Renal pelvis (tissue), 4 donors: Measurements from ENCODE around the gene LIMS1. TPM values are rescaled to one million over a fixed set of nuclear protein-coding genes. Genes with fewer than 3 reads are reported as not detected.

Source experiments
- DNase-seq: peaks from one replicate; pipeline ENCODE4 v3.0.0-alpha.2; 2013
- polyA plus RNA-seq, 3 donors: library from polyadenylated mRNA; unstranded; fragments of 120-200 nt; gene quantifications; one replicate each; pipeline ENCODE4 v1.2.1, GENCODE V29; 2013; ENCODE audit not compliant: insufficient read length in 3 of 3

The LIMS1 gene
- polyA plus RNA-seq, 3 donors, result 38.9 to 53.8 (median 53.7) TPM

DNA sequence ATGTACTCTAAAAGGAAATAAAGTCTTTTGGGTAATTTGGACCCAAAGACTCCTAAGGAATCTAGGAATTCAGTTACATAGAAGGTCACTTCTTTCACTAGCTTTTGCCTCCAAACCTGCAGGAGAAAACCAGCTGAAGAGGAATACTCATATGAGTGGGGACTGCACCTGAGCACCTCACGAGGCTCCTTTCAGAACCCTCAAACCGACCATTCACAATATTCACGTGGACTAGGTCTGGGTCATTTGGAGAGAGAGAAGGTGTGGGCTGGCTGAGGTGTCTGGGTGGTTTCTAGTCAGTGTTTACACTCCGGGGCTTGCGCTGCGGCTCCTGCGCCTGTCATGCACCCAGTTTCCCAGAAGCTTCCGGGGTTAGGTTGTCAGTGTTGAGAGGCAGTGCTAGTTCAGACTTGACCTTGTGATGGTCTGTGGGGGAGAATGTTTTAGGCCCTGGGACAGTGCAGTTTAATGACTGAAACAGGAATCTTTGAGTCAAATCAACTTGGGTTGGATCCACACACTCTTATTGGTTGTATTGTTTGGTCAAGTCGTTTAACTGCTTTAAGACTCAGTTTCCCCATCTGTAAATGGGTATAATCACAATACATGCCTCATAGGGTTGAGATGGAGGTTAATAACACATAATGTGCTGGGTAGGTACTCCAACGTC, 78.4 kb downstream of the LIMS1 start:
- DNase-seq, result no peak

- no peak for DNase-seq
These were observed 79.2 kb downstream of the LIMS1 start for GRCh38 chr2:108613261-108614042.

DNA sequence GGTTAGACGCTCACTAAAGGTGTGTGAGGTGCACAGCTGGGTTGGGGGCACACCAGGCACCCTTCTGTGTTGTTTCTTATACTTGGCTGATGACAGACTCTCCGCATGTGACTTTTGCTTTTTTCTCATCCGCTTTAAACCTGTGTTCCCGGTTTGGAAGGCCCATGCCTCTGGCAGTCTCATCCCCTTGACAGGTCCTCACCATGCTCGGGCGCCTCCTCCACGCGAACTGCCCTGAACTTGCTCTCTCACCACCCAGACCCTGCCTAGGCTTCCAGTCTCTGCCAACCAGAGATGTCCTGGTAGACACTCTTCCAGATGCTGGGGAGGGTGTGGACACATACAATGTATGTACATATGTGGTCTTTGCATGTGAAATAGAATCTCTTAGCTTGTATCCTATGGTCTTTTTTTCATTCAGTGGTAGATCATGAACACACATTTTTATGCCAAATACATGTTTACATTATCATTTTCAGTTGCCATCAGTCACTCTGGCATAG, 79.8 kb downstream of the LIMS1 start:
- DNase-seq, result no peak

DNA sequence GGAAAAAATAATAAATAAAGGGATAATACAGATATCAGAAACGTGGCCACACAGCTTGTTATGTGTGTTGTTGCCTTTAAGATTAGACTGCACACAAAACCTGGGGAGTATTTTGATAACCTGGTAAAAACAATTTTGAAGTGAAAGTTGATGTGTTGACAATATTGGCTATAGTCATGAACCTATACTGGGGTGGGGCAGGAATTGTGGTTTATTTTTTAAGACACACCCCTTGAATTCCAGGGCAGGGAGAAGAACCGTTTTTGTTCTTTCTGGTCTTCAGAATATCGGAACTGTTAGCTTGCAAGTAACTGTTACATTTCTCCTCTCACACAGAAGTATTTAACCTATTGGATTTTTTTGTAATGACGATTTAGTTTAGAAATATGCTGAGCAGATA, 80.4 kb downstream of the LIMS1 start:
- DNase-seq, result no peak

GRCh38 chr2:108615480-108616090, 81.3 kb downstream of the LIMS1 start:
- no peak for DNase-seq

DNA sequence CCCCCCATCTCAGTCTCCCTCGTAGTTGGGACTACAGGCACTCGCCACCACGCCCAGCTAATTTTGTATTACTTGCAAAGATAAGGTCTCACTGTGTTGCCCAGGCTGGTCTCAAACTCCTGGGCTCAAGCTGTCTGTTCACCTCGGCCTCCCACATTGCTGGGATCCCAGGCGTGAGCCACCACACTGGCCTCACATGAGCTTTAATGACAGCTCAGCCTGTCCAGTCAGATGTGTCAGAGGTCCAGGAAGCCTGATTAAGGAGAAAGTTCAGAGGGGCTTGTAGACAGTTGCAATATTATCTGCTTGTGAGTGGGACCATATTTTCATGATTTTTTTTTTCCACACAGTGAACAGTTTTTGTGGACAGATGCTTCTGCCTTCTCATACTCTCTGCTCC, 82.0 kb downstream of the LIMS1 start:
- no peak for DNase-seq

DNA sequence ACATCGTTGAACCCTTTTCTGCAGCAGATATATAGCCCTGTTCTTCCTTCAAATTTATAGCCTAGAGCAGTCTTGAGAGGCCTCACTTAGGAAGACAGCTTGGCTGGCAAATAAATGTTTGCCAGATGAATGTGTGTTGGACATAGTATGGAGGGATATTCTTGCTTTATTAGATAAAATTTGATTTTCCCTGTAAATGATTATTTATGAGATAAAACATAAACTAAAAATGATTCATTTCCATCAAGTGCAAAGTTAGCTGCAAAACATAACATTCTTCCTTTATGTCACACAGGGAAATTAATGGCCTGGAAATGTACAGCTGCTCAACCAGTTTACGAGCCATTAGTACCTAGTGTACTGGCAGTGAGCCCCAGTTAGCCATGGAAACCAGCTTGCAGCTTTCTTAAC, 82.5 kb downstream of the LIMS1 start:
- peak; percentile 87 for DNase-seq

DNA sequence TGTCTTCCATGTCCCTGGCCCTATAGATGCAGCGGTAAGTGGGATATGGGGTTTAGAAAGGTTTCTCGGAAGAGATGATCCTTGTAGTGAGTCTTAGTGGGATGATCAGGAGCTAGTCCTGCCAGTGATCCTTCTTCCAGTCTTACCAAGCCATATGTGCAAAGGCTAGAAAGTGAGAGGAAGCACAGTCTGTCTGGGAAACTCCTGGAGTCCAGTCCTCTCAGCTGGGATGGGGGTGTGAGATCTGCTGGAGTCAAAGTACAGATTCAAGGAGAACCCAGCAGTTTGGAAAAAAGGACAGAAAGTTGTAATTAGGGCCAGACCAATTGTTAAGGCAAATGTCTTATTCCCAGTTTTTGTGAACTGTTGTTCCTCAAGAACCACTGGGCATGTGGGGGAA, 83.3 kb downstream of the LIMS1 start:
- no peak for DNase-seq

- no peak for DNase-seq
These were observed 85.8 kb downstream of the LIMS1 start for GRCh38 chr2:108619925-108620620.

DNA sequence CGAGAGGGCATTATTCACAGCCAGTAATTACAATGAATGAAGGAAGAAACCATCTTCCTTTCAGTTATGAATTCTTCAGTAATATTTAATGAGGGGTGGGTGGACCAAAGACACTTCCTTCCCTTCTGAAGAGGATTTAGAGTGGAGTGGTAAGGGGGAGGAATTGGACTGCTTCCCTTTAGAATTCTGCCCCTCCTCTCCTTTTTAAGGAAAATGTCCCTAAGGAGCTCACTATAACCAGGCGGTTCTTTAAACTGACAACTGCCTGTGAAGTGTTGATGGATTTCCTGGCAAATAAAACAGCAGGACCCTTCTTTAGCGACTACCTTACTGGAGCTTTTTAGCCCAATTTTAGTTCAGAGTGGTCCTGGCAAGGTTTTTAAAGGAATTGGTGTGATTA, 86.4 kb downstream of the LIMS1 start:
- no peak for DNase-seq

- DNase-seq, result no peak
These were observed 86.9 kb downstream of the LIMS1 start for GRCh38 chr2:108621087-108621559.

DNA sequence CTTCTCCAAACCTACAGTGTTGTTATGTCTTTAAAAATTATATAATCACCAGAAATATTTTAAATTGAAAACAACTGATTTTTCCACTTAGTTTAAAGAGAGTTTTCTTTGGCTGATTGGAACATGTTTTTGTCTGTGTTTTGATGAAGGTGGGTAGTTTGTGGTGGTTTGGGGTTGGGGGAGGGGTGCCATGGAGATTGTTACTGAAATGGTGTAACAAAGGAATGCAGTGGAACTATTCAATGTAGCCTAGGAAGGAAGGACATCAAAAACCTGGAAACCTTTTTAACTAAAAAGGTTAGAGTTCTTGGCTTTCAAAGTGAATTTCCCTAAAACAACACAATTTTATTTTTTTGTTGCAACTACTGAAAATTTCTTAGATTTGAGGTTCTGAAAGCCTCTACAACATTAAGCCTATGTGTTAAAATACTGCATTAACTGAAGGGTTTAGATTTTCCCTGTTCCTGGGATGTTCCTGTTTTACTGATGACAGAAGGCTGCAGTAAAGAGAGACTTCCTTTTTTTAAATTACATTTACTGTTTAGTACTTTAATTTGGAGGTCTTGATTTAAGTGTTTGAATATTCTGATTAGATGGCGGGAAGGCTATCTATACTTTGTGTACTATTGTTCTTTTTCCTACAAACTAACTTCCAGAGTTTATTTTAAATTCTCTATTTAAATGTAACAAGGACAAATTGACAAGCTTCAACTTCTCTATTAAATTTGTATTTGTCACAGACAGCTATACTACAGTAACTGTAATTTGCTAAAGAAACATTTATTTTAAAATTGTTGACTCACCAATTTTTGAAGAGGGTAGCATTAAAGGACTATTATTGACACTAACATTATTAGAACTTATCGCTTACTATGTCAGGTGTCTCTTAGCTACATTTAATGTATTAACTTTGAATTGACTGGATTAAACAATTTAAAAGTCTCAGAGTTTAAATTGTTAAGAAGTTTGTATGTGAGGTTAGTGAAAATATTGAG, 87.7 kb downstream of the LIMS1 start:
- DNase-seq, result no peak

DNA sequence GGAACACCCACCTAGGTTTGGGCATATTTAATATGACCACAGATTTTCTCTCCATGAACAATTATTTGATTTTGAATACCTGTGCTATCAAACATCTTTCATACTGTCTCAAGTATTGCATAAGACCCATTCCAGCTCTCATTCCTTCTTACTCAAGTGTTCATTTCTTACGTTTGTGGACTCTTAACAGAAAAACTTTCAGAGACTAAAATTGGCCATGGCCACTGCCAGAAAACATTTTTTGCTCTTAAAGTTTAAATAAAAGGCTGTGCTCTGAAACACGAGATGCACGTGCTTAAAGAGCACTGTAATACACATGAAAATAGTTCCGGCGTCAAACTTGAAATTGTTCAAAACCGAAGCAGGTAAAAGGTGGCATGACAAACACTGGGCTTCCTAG, 89.3 kb downstream of the LIMS1 start:
- DNase-seq, result no peak

GRCh38 chr2:108625186-108625827, 91.0 kb downstream of the LIMS1 start:
- DNase-seq, result no peak

GRCh38 chr2:108625828-108626195, 91.5 kb downstream of the LIMS1 start:
- no peak for DNase-seq

- no peak for DNase-seq
These were observed 92.7 kb downstream of the LIMS1 start for GRCh38 chr2:108626995-108627394.

GRCh38 chr2:108627911-108628567, 93.8 kb downstream of the LIMS1 start:
- DNase-seq, result no peak

DNA sequence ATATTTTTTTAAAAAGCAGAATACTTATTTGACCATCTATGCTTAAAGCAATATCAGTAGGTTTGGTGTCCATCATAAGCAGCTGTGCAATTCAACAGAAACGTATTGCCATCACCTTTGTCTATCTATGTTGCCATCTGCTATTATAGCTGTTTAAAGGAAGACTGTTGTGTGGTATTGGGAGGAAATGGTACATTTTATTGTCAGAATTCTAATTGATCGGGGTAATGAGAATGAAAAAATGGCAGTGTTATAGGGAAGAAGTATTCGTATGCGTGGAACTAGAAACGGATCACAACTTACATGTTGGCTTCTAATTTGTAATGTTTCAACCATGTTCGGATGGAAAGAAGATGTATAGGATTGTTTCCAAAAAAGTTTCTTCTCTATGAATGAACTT, 94.7 kb downstream of the LIMS1 start:
- DNase-seq, result no peak

DNA sequence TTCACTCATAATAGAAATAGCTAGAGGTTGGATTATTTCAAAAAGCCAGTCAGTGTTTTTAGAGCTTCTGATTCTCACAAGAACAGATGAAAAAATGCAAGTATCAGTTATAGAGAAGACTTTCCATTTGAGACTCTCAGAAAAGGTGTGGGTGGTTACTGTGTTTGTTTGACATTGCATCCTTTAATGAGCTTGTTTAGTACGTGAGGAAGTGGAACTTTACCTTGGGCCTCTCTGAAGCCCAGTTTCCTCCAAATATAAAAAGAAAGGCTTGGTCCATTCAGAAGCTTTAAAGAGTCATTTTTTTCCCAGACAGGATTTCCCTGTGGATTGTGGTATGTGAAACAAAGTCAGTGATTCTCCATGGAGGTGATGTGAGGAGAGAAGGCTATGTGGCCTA, 95.1 kb downstream of the LIMS1 start:
- no peak for DNase-seq
